GM12878 (cell line): ENCODE measurements around the gene ZPR1. TPM values are rescaled to one million over a fixed set of nuclear protein-coding genes. Genes with fewer than 3 reads are reported as not detected.
A peak's percentile ranks its signal among the peaks of the same experiment; 100 is the strongest.

Experiments used
- BRCA1 ChIP-seq: IDR thresholded peaks from 2 replicates; pipeline ENCODE4 v1.6.1; 2011; ENCODE audit warnings: low read depth, low read length, improper control_type of control experiment
- CBX5 ChIP-seq: sonication (generic); IDR thresholded peaks from 2 replicates; pipeline ENCODE4 v1.6.1; 2016; ENCODE audit warnings: low read depth, moderate library complexity, mild to moderate bottlenecking, inconsistent platforms
- EED ChIP-seq: sonication (generic); IDR thresholded peaks from 2 replicates; pipeline ENCODE4 v1.6.1; 2016; ENCODE audit warnings: antibody characterized with exemption, low read depth
- FOXK2 ChIP-seq: fragments of 450-650 bp; IDR thresholded peaks from 2 replicates; pipeline ENCODE4 v1.6.1; 2017; ENCODE audit warnings: mild to moderate bottlenecking, moderate library complexity
- HDGF ChIP-seq: fragments of 450-650 bp; IDR thresholded peaks from 2 replicates; pipeline ENCODE4 v1.6.1; 2016; ENCODE audit warnings: antibody characterized with exemption
- JUNB ChIP-seq: IDR thresholded peaks from 2 replicates; pipeline ENCODE4 v1.6.1; 2016; ENCODE audit warnings: antibody characterized with exemption, mild to moderate bottlenecking
- MEF2B ChIP-seq: fragments of 450-650 bp; IDR thresholded peaks from 2 replicates; pipeline ENCODE4 v1.6.1; 2018; ENCODE audit warnings: mild to moderate bottlenecking, moderate library complexity; ENCODE audit not compliant: partially characterized antibody, poor library complexity, severe bottlenecking
- POU2F2 ChIP-seq: IDR thresholded peaks from 3 replicates; pipeline ENCODE4 v1.6.1; 2011; ENCODE audit warnings: low read depth, mild to moderate bottlenecking, low read length, borderline replicate concordance
- RBBP5 ChIP-seq: fragments of 200-600 bp; sonication (generic); conservative IDR thresholded peaks from 2 replicates; pipeline ENCODE4 v1.6.1; 2016
- SP1 ChIP-seq: IDR thresholded peaks from one replicate; pipeline ENCODE4 v1.6.1; 2011; ENCODE audit warnings: low read depth, low read length
- TBL1XR1 ChIP-seq: IDR thresholded peaks from 2 replicates; pipeline ENCODE4 v1.6.1; 2012; ENCODE audit warnings: low read depth, low read length, improper control_type of control experiment
- ZNF207 ChIP-seq: fragments of 450-650 bp; IDR thresholded peaks from 2 replicates; pipeline ENCODE4 v1.6.1; 2014; ENCODE audit warnings: antibody characterized with exemption, mild to moderate bottlenecking, borderline replicate concordance
- polyA plus RNA-seq, 11 experiments: library from polyadenylated mRNA; depleted of rRNA in 4 of 11; unstranded in 6 of 11; stranded (reverse) in 5 of 11; fragments of >200 nt; fragmentation: Nextera tagmentation in 4 of 11; fragmentation: Illumina TruSeq in 1 of 11; extraction: Ambion mirVana in 4 of 11; extraction: Trizol in 1 of 11; gene quantifications; 1 replicate in 1 of 11; 2 replicates in 10 of 11; pipeline versions ENCODE4 v1.2.1 to v1.2.3, GENCODE V29; 2011 to 2016; ENCODE audit warnings: inconsistent platforms in 2 of 11, missing spikeins in 2 of 11, low read depth in 1 of 11
- total RNA-seq, 4 experiments: library from RNA; depleted of rRNA in 3 of 4; stranded (reverse); fragments of >200 nt in 3 of 4; fragmentation: Illumina TruSeq in 1 of 4; extraction: Trizol in 1 of 4; gene quantifications; 2 replicates each; pipeline versions ENCODE4 v1.2.1 to v1.2.3, GENCODE V29; 2013 to 2021
- TF ChIP-seq, protein P1 (sequence below): IDR thresholded peaks from 2 replicates; pipeline ENCODE4 v1.6.1; 2012; ENCODE audit warnings: mild to moderate bottlenecking, low read depth, low read length
- TF ChIP-seq, protein P2 (sequence below): fragments of 450-650 bp; IDR thresholded peaks from 2 replicates; pipeline ENCODE4 v1.6.1; 2017; ENCODE audit warnings: mild to moderate bottlenecking, moderate library complexity

ZPR1 gene
- total and polyA plus RNA-seq, 10 of the 15 experiments (the other 5 are each of a cell fraction or from before 2014, with no cell fraction given) = 9.3 to 89.7 (median 54.7) TPM

DNA sequence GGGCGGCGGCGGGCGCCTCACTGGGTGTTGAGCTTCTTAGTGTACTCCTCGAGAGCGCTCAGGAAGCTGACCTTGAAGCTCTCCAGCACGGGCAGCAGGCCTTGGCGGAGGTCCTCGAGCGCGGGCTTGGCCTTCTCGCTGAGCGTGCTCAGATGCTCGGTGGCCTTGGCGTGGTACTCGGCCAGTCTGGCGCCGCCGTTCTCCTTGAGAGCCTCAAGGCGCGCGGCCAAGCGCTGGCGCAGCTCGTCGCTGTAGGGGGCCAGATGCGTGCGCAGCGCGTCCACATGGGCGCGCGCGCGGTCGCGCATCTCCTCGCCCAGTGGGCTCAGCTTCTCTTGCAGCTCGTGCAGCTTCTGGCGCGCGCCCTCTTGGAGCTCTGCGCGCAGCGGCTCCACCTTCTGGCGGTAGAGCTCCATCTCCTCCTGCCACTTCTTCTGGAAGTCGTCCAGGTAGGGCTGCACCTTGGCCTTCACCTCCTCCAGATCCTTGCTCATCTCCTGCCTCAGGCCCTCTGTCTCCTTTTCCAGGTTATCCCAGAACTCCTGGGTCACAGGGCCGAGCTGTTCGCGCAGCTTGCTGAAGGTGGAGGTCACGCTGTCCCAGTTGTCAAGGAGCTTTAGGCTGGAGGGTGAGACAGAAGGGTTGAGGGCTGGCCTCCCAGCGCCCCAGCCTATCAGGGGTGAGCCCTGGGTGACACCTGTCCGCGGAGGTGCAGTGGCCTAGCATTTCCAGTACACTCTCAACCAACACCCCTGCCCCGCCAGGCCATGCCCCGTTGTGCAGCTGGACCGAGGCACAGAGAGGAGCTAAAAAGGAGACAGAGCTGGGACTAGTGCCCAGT, 48.2 kb upstream of the ZPR1 start (continued):
- no peak for TF ChIP-seq EED
- TF ChIP-seq HDGF = peak; percentile 82; the same call in 1 of the 2 replicates
- TF ChIP-seq BRCA1 = no peak
- no peak for TF ChIP-seq MEF2B
- TF ChIP-seq ZNF207 = no peak
- peak; percentile 92; the same call in 1 of the 2 replicates for TF ChIP-seq CBX5
- TF ChIP-seq RBBP5 = no peak
- TF ChIP-seq, protein P1, sequence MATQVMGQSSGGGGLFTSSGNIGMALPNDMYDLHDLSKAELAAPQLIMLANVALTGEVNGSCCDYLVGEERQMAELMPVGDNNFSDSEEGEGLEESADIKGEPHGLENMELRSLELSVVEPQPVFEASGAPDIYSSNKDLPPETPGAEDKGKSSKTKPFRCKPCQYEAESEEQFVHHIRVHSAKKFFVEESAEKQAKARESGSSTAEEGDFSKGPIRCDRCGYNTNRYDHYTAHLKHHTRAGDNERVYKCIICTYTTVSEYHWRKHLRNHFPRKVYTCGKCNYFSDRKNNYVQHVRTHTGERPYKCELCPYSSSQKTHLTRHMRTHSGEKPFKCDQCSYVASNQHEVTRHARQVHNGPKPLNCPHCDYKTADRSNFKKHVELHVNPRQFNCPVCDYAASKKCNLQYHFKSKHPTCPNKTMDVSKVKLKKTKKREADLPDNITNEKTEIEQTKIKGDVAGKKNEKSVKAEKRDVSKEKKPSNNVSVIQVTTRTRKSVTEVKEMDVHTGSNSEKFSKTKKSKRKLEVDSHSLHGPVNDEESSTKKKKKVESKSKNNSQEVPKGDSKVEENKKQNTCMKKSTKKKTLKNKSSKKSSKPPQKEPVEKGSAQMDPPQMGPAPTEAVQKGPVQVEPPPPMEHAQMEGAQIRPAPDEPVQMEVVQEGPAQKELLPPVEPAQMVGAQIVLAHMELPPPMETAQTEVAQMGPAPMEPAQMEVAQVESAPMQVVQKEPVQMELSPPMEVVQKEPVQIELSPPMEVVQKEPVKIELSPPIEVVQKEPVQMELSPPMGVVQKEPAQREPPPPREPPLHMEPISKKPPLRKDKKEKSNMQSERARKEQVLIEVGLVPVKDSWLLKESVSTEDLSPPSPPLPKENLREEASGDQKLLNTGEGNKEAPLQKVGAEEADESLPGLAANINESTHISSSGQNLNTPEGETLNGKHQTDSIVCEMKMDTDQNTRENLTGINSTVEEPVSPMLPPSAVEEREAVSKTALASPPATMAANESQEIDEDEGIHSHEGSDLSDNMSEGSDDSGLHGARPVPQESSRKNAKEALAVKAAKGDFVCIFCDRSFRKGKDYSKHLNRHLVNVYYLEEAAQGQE = no peak
- no peak for TF ChIP-seq JUNB
- TF ChIP-seq FOXK2 = no peak
- TF ChIP-seq SP1 = peak; percentile 37
- TF ChIP-seq TBL1XR1 = no peak
- TF ChIP-seq, protein P2, sequence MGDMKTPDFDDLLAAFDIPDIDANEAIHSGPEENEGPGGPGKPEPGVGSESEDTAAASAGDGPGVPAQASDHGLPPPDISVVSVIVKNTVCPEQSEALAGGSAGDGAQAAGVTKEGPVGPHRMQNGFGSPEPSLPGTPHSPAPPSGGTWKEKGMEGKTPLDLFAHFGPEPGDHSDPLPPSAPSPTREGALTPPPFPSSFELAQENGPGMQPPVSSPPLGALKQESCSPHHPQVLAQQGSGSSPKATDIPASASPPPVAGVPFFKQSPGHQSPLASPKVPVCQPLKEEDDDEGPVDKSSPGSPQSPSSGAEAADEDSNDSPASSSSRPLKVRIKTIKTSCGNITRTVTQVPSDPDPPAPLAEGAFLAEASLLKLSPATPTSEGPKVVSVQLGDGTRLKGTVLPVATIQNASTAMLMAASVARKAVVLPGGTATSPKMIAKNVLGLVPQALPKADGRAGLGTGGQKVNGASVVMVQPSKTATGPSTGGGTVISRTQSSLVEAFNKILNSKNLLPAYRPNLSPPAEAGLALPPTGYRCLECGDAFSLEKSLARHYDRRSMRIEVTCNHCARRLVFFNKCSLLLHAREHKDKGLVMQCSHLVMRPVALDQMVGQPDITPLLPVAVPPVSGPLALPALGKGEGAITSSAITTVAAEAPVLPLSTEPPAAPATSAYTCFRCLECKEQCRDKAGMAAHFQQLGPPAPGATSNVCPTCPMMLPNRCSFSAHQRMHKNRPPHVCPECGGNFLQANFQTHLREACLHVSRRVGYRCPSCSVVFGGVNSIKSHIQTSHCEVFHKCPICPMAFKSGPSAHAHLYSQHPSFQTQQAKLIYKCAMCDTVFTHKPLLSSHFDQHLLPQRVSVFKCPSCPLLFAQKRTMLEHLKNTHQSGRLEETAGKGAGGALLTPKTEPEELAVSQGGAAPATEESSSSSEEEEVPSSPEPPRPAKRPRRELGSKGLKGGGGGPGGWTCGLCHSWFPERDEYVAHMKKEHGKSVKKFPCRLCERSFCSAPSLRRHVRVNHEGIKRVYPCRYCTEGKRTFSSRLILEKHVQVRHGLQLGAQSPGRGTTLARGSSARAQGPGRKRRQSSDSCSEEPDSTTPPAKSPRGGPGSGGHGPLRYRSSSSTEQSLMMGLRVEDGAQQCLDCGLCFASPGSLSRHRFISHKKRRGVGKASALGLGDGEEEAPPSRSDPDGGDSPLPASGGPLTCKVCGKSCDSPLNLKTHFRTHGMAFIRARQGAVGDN = peak; percentile 74
- no peak for TF ChIP-seq POU2F2
